Stimulated activated CD4-positive, alpha-beta T cell treated with anti-CD3 and anti-CD28 coated beads, Interleukin-4, amount 100 ng/mL, for 48 hours (primary cell): ENCODE results near the gene IRAK4.

Source experiments
- DNase-seq, 2 donors: peaks; one replicate each; pipeline ENCODE4 v3.0.0-alpha.2; 2020; ENCODE audit warnings: low read depth in 2 of 2

Gene IRAK4

GRCh38 chr12:43836475-43836989 lies 77.8 kb downstream of the IRAK4 start:
- no peak for DNase-seq
